DOHH2 (cell line): ENCODE measurements around the gene SEMA4D.

ENCODE experiments used
- H3F3A ChIP-seq: fragments of 200-600 bp; sonication (generic), shearing (Covaris generic); 2 replicates; pipeline ENCODE4 v1.6.0; 2016; ENCODE audit warnings: antibody characterized with exemption, mild to moderate bottlenecking; ENCODE audit not compliant: control insufficient read depth, insufficient read depth
- H3K27ac ChIP-seq: fragments of 200-600 bp; sonication (generic); 2 replicates; pipeline ENCODE4 v1.5.1; 2014; ENCODE audit warnings: low read depth, mild to moderate bottlenecking, low read length, moderate library complexity
- H3K27me3 ChIP-seq: fragments of 200-600 bp; sonication (generic); 2 replicates; pipeline ENCODE4 v1.6.1; 2014; ENCODE audit warnings: mild to moderate bottlenecking, low read length, mixed read lengths; ENCODE audit not compliant: control insufficient read depth
- H3K36me3 ChIP-seq: fragments of 200-600 bp; sonication (generic); 2 replicates; pipeline ENCODE4 v1.6.1; 2014; ENCODE audit warnings: mild to moderate bottlenecking, low read length, moderate library complexity, mixed read lengths; ENCODE audit not compliant: control insufficient read depth
- H3K4me1 ChIP-seq: fragments of 200-600 bp; sonication (generic); 2 replicates; pipeline ENCODE4 v1.6.1; 2014; ENCODE audit warnings: mild to moderate bottlenecking, low read length, mixed read lengths; ENCODE audit not compliant: control insufficient read depth
- H3K4me2 ChIP-seq: fragments of 200-600 bp; sonication (generic); 2 replicates; pipeline ENCODE4 v1.6.0; 2014; ENCODE audit warnings: mild to moderate bottlenecking, low read length, moderate library complexity
- H3K4me3 ChIP-seq: fragments of 200-600 bp; sonication (generic); 2 replicates; pipeline ENCODE4 v1.5.1; 2014; ENCODE audit warnings: mild to moderate bottlenecking, low read length, mixed read lengths
- H3K79me2 ChIP-seq: fragments of 200-600 bp; sonication (generic); 2 replicates; pipeline ENCODE4 v1.6.1; 2014; ENCODE audit warnings: mild to moderate bottlenecking, low read length, mixed read lengths; ENCODE audit not compliant: control insufficient read depth
- H3K9me2 ChIP-seq: fragments of 200-600 bp; sonication (generic); replicated peaks from 2 replicates; pipeline ENCODE4 v1.6.1; 2014; ENCODE audit warnings: mild to moderate bottlenecking, low read length, mixed read lengths; ENCODE audit not compliant: control insufficient read depth
- H3K9me3 ChIP-seq: fragments of 200-600 bp; sonication (generic); 2 replicates; pipeline ENCODE4 v1.6.1; 2014; ENCODE audit warnings: antibody characterized with exemption, low read length, mixed read lengths; ENCODE audit not compliant: control insufficient read depth, insufficient read depth
- H4K20me1 ChIP-seq: fragments of 200-600 bp; sonication (generic); 2 replicates; pipeline ENCODE4 v1.6.0; 2014; ENCODE audit warnings: low read depth, mild to moderate bottlenecking, antibody characterized with exemption, low read length, moderate library complexity; ENCODE audit not compliant: control insufficient read depth, insufficient read depth
- EZH2phosphoT487 ChIP-seq: fragments of 200-600 bp; sonication (generic); IDR thresholded peaks from 2 replicates; pipeline ENCODE4 v1.6.1; 2017; ENCODE audit warnings: borderline replicate concordance, mild to moderate bottlenecking, antibody characterized with exemption, low read length, moderate library complexity, mixed read lengths
- TF ChIP-seq, protein P1 (sequence below): fragments of 200-600 bp; sonication (generic); IDR thresholded peaks from one replicate; pipeline ENCODE4 v1.5.1; 2014; ENCODE audit warnings: antibody characterized with exemption, mild to moderate bottlenecking, low read depth, low read length; ENCODE audit not compliant: poor library complexity, severe bottlenecking

The SEMA4D gene

DNA sequence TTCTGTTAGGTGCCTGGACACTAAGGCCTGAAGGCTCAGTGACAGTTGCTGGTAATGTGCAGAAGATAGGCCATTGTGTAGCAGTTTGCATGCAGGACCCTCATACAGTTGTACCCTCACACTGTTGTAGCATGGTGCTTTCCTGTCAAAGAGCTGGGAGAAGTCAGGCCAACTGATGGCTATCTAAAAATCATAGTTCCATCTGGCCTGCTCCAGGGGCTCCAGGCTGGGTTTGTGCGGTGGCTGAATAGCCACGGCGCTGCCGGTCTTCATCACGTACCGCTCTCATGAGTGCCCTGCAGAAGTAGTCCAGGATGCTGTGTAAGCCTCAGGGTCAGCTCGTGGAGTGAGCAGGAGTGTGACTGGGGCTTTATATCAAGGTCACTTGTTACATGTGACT lies 167.4 kb downstream of the SEMA4D start:
- TF ChIP-seq, protein P1, sequence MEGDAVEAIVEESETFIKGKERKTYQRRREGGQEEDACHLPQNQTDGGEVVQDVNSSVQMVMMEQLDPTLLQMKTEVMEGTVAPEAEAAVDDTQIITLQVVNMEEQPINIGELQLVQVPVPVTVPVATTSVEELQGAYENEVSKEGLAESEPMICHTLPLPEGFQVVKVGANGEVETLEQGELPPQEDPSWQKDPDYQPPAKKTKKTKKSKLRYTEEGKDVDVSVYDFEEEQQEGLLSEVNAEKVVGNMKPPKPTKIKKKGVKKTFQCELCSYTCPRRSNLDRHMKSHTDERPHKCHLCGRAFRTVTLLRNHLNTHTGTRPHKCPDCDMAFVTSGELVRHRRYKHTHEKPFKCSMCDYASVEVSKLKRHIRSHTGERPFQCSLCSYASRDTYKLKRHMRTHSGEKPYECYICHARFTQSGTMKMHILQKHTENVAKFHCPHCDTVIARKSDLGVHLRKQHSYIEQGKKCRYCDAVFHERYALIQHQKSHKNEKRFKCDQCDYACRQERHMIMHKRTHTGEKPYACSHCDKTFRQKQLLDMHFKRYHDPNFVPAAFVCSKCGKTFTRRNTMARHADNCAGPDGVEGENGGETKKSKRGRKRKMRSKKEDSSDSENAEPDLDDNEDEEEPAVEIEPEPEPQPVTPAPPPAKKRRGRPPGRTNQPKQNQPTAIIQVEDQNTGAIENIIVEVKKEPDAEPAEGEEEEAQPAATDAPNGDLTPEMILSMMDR, result no peak
- TF ChIP-seq EZH2phosphoT487, result no peak
- no peaks in the 10 kb centered on the region for H3K9me3 ChIP-seq
- no peak overlapping the region for H3K4me2 ChIP-seq
- no peaks in the 10 kb centered on the region for H3K4me1 ChIP-seq
- H3K27me3 ChIP-seq, result no peaks in the 10 kb centered on the region
- H3F3A ChIP-seq, result no peaks in the 10 kb centered on the region
- peaks cover 4% of the 10 kb centered on the region for H3K79me2 ChIP-seq
- no peak overlapping the region for H3K27ac ChIP-seq
- no peak overlapping the region for H3K4me3 ChIP-seq
- peaks cover 92% of the 10 kb centered on the region for H3K36me3 ChIP-seq
- H4K20me1 ChIP-seq, result no peaks in the 10 kb centered on the region
- no peaks in the 10 kb centered on the region for H3K9me2 ChIP-seq

DNA sequence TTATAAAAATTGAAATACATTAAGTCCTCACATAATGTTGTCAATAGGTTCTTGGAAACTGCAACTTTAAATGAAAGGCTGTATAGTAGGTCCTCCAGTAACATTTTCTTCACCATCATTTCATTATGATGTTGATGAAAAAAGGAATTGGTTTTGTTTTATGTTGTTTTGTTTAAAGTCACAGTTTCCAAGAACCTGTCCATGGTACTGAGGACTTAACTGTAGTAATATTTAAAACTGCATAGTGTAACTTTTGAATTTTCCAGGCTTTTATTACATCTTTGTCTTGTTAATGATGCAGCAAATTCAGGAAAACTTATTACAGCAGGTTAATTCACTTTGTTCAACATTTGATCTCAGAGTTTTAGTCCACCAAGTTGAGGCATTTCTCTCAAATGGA lies 168.0 kb downstream of the SEMA4D start:
- Histone ChIP-seq H4K20me1 (no peaks in the 10 kb centered on the region), H3K4me2 (no peak overlapping the region), H3K4me1 (no peaks in the 10 kb centered on the region), H3K9me2 (no peaks in the 10 kb centered on the region), H3F3A (no peaks in the 10 kb centered on the region), H3K27ac (no peak overlapping the region), H3K9me3 (no peaks in the 10 kb centered on the region), H3K4me3 (no peak overlapping the region), H3K36me3 (peaks cover 93% of the 10 kb centered on the region), H3K79me2 (peaks cover 10% of the 10 kb centered on the region), H3K27me3 (no peaks in the 10 kb centered on the region)
- TF ChIP-seq, protein P1, result no peak
- TF ChIP-seq EZH2phosphoT487, result no peak

DNA sequence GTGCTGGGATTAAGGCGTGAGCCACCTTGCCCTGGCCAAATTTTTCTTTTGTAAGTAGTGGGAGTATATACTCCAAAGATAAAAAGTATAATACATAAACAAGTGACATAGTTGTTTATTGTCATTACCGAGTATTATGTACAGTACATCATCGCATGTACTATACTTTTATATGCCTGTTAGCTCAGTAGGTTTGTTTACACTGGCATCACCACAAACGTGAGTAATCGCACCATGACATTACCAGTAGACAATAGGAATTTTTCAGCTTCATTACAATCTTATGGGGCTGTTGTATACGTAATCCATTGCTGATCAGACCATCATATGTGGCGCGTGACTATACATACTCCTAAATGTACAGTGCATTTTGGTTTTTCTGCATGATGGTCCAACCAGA lies 169.8 kb downstream of the SEMA4D start:
- no peaks in the 10 kb centered on the region for H3F3A ChIP-seq
- no peaks in the 10 kb centered on the region for H3K9me3 ChIP-seq
- no peak overlapping the region for H3K4me3 ChIP-seq
- H4K20me1 ChIP-seq, result no peaks in the 10 kb centered on the region
- H3K79me2 ChIP-seq, result peaks cover 28% of the 10 kb centered on the region
- TF ChIP-seq EZH2phosphoT487, result no peak
- TF ChIP-seq, protein P1, result no peak
- no peak overlapping the region for H3K27ac ChIP-seq
- no peaks in the 10 kb centered on the region for H3K4me1 ChIP-seq
- no peak overlapping the region for H3K4me2 ChIP-seq
- peaks cover 83% of the 10 kb centered on the region for H3K36me3 ChIP-seq
- no peaks in the 10 kb centered on the region for H3K27me3 ChIP-seq
- no peaks in the 10 kb centered on the region for H3K9me2 ChIP-seq

- Histone ChIP-seq H3K27ac (no peak overlapping the region), H3K4me2 (no peak overlapping the region), H3K9me2 (no peaks in the 10 kb centered on the region), H3K79me2 (peaks cover 51% of the 10 kb centered on the region), H3K36me3 (peaks cover 83% of the 10 kb centered on the region), H4K20me1 (no peaks in the 10 kb centered on the region), H3K27me3 (no peaks in the 10 kb centered on the region), H3K4me1 (peaks cover 6% of the 10 kb centered on the region; the same call in 1 of the 2 replicates), H3F3A (no peaks in the 10 kb centered on the region), H3K4me3 (no peak overlapping the region), H3K9me3 (no peaks in the 10 kb centered on the region)
- TF ChIP-seq EZH2phosphoT487, result no peak
- TF ChIP-seq, protein P1, result no peak
Observed at GRCh38 chr9:89325733-89326132, 172.2 kb downstream of the SEMA4D start.
